ENCODE measurements around the gene APOL6.
A peak's percentile ranks its signal among the peaks of the same experiment; 100 is the strongest.
"Not testable (repeated sequence)": the region's sequence is repeated elsewhere in the genome, so short reads cannot be mapped to it uniquely, and the experiment has no call there.

The APOL6 gene

GRCh38 chr22:35697142-35697541 is 48.9 kb downstream of the APOL6 start:
- no peak for DNase-seq (ENCODE audit: low read depth)
- H3K4me3 ChIP-seq (replicated peaks; ENCODE audit: low read depth, low read length), result no peak overlapping the region
- TF ChIP-seq, protein P1, sequence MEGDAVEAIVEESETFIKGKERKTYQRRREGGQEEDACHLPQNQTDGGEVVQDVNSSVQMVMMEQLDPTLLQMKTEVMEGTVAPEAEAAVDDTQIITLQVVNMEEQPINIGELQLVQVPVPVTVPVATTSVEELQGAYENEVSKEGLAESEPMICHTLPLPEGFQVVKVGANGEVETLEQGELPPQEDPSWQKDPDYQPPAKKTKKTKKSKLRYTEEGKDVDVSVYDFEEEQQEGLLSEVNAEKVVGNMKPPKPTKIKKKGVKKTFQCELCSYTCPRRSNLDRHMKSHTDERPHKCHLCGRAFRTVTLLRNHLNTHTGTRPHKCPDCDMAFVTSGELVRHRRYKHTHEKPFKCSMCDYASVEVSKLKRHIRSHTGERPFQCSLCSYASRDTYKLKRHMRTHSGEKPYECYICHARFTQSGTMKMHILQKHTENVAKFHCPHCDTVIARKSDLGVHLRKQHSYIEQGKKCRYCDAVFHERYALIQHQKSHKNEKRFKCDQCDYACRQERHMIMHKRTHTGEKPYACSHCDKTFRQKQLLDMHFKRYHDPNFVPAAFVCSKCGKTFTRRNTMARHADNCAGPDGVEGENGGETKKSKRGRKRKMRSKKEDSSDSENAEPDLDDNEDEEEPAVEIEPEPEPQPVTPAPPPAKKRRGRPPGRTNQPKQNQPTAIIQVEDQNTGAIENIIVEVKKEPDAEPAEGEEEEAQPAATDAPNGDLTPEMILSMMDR (IDR thresholded peaks at IDR 0.05; ENCODE audit: low read length, missing control alignments), result no peak

DNA sequence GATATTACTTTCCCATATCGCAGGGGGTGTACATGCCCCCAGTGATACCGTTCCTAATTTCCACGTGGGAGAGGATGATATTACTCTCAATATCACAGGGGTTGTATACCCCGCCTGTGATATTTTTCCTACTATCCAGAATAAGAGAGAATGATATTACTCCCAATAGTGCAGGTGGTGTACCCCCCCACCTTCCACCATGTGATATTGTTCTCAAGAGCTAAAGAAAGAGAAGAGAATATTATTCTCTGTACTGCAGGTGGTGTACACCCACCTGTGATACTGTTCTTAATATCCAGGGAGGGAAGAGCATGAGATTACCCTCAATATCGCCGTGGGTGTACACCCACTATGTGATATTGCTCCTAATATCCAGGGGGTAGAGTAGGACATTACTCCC is 51.6 kb downstream of the APOL6 start:
- not testable (repeated sequence) for H3K4me3 ChIP-seq (replicated peaks; ENCODE audit: low read depth, low read length); DNase-seq (ENCODE audit: low read depth)

GRCh38 chr22:35703861-35704584 is 55.8 kb downstream of the APOL6 start:
- TF ChIP-seq, protein P1 (IDR thresholded peaks at IDR 0.05; ENCODE audit: low read length, missing control alignments), result no peak
- no peak overlapping the region for H3K4me3 ChIP-seq (replicated peaks; ENCODE audit: low read depth, low read length)
- no peak for DNase-seq (ENCODE audit: low read depth)

- TF ChIP-seq, protein P1 (IDR thresholded peaks at IDR 0.05; ENCODE audit: low read length, missing control alignments), result no peak
- DNase-seq (ENCODE audit: low read depth), result peak; percentile 87
- H3K4me3 ChIP-seq (replicated peaks; ENCODE audit: low read depth, low read length), result no peak overlapping the region
Measured at GRCh38 chr22:35705141-35705540, 56.9 kb downstream of the APOL6 start.

DNA sequence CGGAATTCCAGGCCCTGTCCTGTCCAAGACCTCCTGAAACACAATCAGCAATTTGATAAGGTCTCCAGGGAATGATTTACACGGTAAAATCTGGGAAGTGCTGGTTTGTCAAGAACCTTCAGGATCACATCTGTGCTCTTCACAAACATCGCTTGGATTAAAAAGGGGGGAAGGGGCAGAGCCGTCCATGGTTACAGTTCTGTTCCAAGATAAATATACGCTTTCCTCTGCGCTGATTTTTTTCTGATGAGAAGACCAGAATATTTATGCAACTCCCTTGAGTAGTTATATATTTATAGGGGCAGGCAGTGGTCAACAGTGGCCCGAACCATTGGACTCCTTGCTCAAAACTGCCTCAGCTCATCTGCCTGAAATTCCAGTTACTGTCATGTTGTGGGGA is 60.2 kb downstream of the APOL6 start:
- TF ChIP-seq, protein P1 (IDR thresholded peaks at IDR 0.05; ENCODE audit: low read length, missing control alignments), result no peak
- DNase-seq (ENCODE audit: low read depth), result peak; percentile 26
- H3K4me3 ChIP-seq (replicated peaks; ENCODE audit: low read depth, low read length), result no peak overlapping the region

- no peak for DNase-seq (ENCODE audit: low read depth)
- no peak overlapping the region for H3K4me3 ChIP-seq (replicated peaks; ENCODE audit: low read depth, low read length)
- TF ChIP-seq, protein P1 (IDR thresholded peaks at IDR 0.05; ENCODE audit: low read length, missing control alignments), result no peak
Measured at GRCh38 chr22:35708917-35709316, 60.7 kb downstream of the APOL6 start.

- TF ChIP-seq, protein P1 (IDR thresholded peaks at IDR 0.05; ENCODE audit: low read length, missing control alignments), result no peak
- no peak for DNase-seq (ENCODE audit: low read depth)
- H3K4me3 ChIP-seq (replicated peaks; ENCODE audit: low read depth, low read length), result no peak overlapping the region
Measured at GRCh38 chr22:35711336-35711735, 63.1 kb downstream of the APOL6 start.
